Head of caudate nucleus (tissue), 42 donors: ENCODE measurements around the gene PLCG2.
A peak's percentile ranks its signal among the peaks of the same experiment; 100 is the strongest.
"Not testable (repeated sequence)": the region's sequence is repeated elsewhere in the genome, so short reads cannot be mapped to it uniquely, and the experiment has no call there.

Experiments
- DNase-seq, 42 donors: peaks; one replicate each; pipeline versions ENCODE4 v3.0.0 to v3.0.0-alpha.2; 2020 to 2021; ENCODE audit warnings: mixed read lengths in 7 of 42
- intact Hi-C: fragments of 100-400 bp; cut with DNase I; formaldehyde crosslinking; loops from one replicate; pipeline ENCODE4 v1.15.0; 2022

The PLCG2 gene

GRCh38 chr16:81939164-81940056 lies 160.3 kb downstream of the PLCG2 start:
- no peak for DNase-seq
- intact Hi-C loops, result loop anchor here (5.0 kb wide), 1 partner anchor 288 kb away; no protein-coding TSS in a partner anchor

- intact Hi-C loops, result loop anchor here (5.0 kb wide), 1 partner anchor 286 kb away; no protein-coding TSS in a partner anchor
- peak in 1 of 42 donors; percentile 3 for DNase-seq
Measured at GRCh38 chr16:81940781-81941560, 161.9 kb downstream of the PLCG2 start.

- intact Hi-C loops, result loop anchor here (5.0 kb wide), 1 partner anchor 285 kb away; no protein-coding TSS in a partner anchor
- DNase-seq, result no peak
Measured at GRCh38 chr16:81942007-81942601, 163.0 kb downstream of the PLCG2 start.

- DNase-seq, result no peak
- intact Hi-C loops, result no loop called here
Measured at GRCh38 chr16:81945665-81946064, 166.6 kb downstream of the PLCG2 start.

- intact Hi-C loops, result no loop called here
- DNase-seq, result no peak
Measured at GRCh38 chr16:81946206-81946605, 167.1 kb downstream of the PLCG2 start.

GRCh38 chr16:81951564-81951963 lies 172.5 kb downstream of the PLCG2 start:
- DNase-seq, result no peak

GRCh38 chr16:81956213-81956948 lies 177.3 kb downstream of the PLCG2 start:
- peak in 27 of 42 donors; percentile 11 to 77 (median 40) for DNase-seq
- intact Hi-C loops, result no loop called here

More at GRCh38 chr16:81951564-81951963, 172.5 kb downstream of the PLCG2 start:
- intact Hi-C loops, result no loop called here

GRCh38 chr16:81964808-81965207 lies 185.7 kb downstream of the PLCG2 start:
- intact Hi-C loops, result no loop called here
- no peak for DNase-seq

GRCh38 chr16:81967358-81967757 lies 188.3 kb downstream of the PLCG2 start:
- DNase-seq, result no peak
- intact Hi-C loops, result no loop called here

- intact Hi-C loops, result no loop called here
- no peak for DNase-seq
Measured at GRCh38 chr16:81971853-81972252, 192.8 kb downstream of the PLCG2 start.

- DNase-seq, result no peak
- intact Hi-C loops, result no loop called here
Measured at GRCh38 chr16:81973737-81974136, 194.6 kb downstream of the PLCG2 start.

GRCh38 chr16:81975637-81976036 lies 196.5 kb downstream of the PLCG2 start:
- intact Hi-C loops, result no loop called here
- DNase-seq, result no peak

GRCh38 chr16:81977335-81977942 lies 198.3 kb downstream of the PLCG2 start:
- intact Hi-C loops, DNase-seq: not testable (repeated sequence)

GRCh38 chr16:81987121-81987520 lies 208.0 kb downstream of the PLCG2 start:
- DNase-seq, result no peak
- intact Hi-C loops, result no loop called here

GRCh38 chr16:81987706-81988105 lies 208.6 kb downstream of the PLCG2 start:
- DNase-seq, result no peak
- intact Hi-C loops, result no loop called here

- DNase-seq, result no peak
- intact Hi-C loops, result no loop called here
Measured at GRCh38 chr16:81992859-81993258, 213.8 kb downstream of the PLCG2 start.

- DNase-seq, result no peak
- intact Hi-C loops, result no loop called here
Measured at GRCh38 chr16:81994485-81994884, 215.4 kb downstream of the PLCG2 start.

- intact Hi-C loops, result no loop called here
- DNase-seq, result no peak
Measured at GRCh38 chr16:81995651-81996050, 216.6 kb downstream of the PLCG2 start.
